ENCODE data around the gene RPL4.

Gene RPL4

DNA sequence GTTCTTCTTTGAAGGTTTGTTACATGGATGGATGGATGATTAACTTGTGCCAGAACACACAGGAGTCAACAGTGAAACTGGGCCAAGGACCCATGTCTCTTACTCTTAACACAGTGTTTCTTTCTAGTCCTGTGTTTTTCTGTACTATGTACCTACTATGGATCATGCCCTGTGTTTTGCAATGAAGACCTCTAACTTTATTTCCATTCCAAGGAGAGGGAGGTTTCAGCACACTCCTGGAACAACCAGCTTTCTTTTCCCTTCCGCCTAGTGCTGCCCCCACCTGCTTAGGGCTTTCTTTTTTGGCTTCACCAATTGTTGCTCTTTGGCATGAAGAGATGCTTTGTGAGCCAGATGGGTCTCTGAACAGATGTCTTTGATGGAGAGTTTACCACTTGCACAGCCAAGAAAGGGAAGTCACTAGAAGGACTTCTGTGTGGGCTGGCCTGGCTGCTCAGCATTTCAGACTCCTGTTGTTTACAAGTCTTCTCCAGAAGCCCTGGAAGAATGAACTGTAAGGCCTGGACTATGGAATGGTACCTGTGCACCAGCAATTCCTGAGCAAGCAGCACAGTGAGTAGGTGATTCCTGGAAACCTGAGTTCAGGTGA is 51.6 kb downstream of the RPL4 start:
- no peak for DNase-seq

DNA sequence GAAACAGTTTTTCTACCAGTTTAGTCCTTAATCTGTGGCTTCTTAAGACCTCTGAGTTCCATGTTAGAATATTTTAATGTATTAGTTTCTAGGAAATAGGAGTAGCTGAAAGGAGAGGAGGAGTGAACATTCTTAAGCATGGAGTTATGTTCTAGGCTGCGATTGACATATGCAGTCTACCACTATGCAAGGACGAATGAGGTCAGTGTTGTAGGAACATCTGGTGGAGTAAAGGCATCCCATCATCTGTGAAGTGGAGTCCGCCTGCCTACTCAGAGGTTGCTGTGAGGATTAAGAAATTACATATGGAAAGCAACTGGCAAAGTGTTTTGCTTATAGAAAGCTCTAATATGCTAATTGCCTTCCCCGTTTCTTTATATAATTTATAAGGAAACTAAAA is 52.2 kb downstream of the RPL4 start:
- no peak for DNase-seq

All from NCI-H1105 treated with DMSO at 0.1 percent for 48 hours (cell line).